SIG-M5 (cell line): ENCODE measurements around the gene NKX6-2.
"Not testable (repeated sequence)": the region's sequence is repeated elsewhere in the genome, so short reads cannot be mapped to it uniquely, and the experiment has no call there.

ENCODE experiments used
- DNase-seq: peaks from one replicate; lab custom pipeline; 2025; lab: John Stamatoyannopoulos, UW

The NKX6-2 gene

GRCh38 chr10:132754071-132754470, 31.9 kb downstream of the NKX6-2 start:
- no peak for DNase-seq

DNA sequence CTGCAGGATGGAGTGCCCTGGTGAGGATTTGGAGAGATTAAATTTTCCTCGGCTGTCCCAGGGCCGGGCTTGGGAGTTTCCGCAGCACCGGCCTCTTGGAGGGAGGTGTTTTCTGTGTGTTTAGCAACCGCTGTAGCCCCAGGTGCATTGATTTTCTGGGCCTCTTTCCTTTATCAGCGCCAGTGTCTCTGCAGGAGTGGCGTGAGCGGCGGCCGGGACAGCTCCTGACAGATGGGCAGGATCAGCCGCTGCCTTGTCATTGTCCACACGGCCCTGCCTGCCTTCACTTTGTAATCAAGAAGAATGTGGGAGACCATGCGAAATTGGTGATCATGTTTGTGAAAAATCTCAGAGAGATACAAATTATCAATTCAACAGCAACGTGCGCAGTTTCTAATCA, 32.4 kb downstream of the NKX6-2 start:
- DNase-seq, result no peak

GRCh38 chr10:132752961-132753360, 33.0 kb downstream of the NKX6-2 start:
- no peak for DNase-seq

DNA sequence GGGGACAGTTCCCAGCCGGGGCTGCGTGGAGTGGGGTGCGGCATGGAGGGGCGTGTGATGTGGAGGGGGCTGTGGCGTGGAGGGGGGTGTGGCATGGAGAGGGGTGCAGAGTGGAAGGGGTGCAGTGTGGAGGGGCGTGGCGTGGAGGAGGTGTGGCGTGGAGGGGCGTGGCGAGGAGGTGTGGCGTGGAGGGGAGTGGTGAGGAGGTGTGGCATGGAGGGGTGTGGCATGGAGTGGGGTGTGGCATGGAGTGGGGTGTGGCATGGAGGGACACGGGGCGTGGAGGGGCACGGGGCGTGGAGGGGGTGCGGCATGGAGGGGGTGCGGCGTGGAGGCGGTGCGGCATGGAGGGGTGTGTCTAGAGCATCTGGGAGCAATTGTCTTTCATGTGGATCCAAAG, 33.6 kb downstream of the NKX6-2 start:
- no peak for DNase-seq

- DNase-seq, result no peak
Observed at GRCh38 chr10:132750936-132751335, 35.0 kb downstream of the NKX6-2 start.

GRCh38 chr10:132749371-132749795, 36.6 kb downstream of the NKX6-2 start:
- DNase-seq, result no peak

DNA sequence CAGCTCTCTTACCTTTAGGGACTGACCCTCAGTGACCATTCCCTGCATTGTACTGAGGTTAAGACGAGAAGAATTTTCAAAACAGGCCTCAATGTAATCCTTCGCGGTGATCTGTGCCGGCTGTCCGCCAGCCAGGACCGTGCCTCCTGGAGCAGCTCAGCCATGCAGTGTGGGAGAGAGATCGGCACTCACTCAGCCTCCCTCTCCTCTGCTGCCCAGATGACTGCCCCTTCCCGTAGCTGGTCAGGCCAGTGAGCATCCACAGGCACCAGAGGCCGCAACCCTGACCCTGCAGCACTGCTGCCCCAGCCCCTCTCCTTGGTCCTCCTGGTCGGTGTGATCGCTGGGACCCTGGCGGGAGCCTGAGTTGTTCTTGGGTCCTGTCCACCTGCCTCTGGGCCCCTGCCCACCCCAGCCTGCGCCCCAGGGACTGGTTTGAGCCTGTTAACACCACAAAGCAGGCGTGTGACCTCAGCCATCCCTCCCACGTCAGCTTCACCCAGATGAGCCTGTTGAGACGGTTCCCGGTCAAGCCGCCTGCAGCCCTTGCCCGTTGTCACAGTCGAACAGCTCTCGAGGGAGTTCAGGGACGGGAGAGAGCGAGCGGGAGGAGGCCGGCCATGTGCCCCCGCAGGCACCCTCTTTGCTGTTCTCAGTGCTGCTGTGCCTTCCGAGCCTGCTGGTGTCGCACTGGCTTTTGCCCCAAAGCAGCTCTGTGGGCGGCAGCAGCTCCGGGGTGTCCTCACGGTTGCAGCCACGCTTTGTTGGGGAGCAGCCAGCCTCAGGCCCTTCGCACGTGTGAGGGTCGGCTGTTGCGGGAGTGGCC, 37.2 kb downstream of the NKX6-2 start:
- DNase-seq, result no peak

DNA sequence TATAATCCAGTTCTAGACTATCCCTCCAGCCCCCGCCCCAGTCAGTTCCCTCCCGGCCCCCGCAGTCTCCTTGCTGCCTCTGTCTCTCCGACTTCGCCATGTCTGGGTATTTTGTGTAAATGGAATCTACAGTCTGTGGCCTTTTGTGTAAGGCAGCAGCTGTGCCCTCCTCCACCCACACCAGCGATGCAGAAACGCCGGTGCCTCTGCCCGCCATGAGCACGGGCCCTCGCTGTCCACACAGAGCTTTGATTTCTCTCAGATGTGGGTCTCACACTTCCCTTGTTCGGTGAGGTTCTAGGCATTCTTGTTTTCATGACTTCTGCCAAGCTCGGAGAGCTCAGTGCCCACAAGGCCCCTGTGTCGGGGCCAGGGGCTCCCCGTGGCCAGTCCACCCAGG, 37.8 kb downstream of the NKX6-2 start:
- no peak for DNase-seq

- no peak for DNase-seq
Observed at GRCh38 chr10:132746801-132747625, 38.9 kb downstream of the NKX6-2 start.

- DNase-seq, result no peak
Observed at GRCh38 chr10:132746386-132746785, 39.6 kb downstream of the NKX6-2 start.

GRCh38 chr10:132745971-132746370, 40.0 kb downstream of the NKX6-2 start:
- DNase-seq, result no peak

- no peak for DNase-seq
Observed at GRCh38 chr10:132745511-132745910, 40.4 kb downstream of the NKX6-2 start.

DNA sequence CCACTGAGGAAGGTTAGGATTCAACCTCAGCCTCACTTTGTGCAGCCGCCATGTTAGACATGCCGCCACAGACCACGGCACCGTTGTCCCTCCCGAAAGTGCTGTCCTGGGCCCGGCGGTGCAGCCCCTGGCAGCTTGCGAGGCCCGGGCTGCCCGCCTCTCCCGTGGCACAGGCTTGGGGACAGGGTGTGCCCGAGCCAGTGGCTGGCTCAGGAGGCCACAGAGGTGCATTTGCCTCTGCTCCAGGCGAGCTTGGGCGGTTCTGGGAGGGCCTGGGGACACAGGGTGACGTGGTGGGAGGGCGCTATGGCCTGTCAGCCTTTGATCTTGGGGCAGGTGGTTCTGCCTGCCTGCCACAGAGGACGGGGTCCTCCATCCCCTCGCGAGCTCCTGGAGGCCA, 41.1 kb downstream of the NKX6-2 start:
- DNase-seq, result no peak

DNA sequence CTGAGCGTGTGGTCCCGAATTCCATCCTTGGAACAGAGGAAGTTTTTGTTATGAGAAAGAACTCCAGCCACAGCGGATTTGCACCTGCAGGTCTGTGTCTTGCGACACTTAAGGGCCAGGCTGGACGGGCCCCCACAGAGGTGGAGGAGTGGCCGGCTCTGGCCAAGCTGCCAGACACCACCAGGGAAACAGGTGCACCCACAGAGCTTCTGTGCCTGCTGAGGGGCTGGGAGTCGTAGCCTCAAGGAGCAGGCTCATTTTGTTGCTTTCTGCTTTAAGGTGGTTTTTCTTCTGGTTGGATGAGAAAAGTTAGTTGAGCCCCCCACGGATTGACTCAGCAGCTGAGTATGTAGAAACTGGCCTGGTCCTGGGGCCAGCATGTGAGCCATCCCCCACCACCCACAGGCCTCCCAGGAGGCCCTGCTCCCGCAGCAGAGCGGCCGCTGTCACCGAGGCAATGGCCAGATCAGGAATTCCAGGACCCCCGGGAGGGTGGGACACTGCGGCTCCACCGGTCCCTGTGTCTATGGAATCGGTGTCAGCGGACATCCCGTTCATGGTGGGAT, 41.9 kb downstream of the NKX6-2 start:
- no peak for DNase-seq

GRCh38 chr10:132743196-132743924, 42.6 kb downstream of the NKX6-2 start:
- DNase-seq, result not testable (repeated sequence)

GRCh38 chr10:132742837-132743194, 43.1 kb downstream of the NKX6-2 start:
- DNase-seq, result no peak

- DNase-seq, result no peak
Observed at GRCh38 chr10:132742167-132742836, 43.6 kb downstream of the NKX6-2 start.

DNA sequence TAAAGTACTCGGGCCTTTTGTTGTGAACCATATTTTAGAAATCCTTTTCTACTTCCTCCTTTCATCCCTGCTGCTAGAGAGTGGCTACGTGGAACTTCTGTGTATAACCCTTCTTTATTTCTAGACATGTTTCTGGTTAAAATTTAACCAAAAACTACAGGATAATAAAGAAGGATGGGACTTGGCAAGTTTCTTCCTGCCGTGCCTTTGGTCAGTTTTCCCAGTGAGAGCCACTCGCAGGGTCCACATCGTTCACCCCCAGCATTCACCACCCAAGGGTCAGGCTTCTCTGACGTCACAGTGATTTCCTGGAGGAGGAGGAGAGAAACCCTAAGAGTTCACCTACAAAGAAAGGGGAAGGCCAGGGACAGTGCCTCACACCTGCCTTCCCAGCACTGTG, 45.4 kb downstream of the NKX6-2 start:
- DNase-seq, result no peak

- no peak for DNase-seq
Observed at GRCh38 chr10:132739225-132739613, 46.7 kb downstream of the NKX6-2 start.

GRCh38 chr10:132738454-132739224, 47.3 kb downstream of the NKX6-2 start:
- DNase-seq, result no peak
